ENCODE measurements around the gene CAPN14. TPM values are rescaled to one million over a fixed set of nuclear protein-coding genes. Genes with fewer than 3 reads are reported as not detected.

Gene CAPN14
- total RNA-seq, 4 donors from 2014 or later: 0.19 to 8.3 (median 1.1) TPM

GRCh38 chr2:31260870-31261269 is 43.6 kb upstream of the CAPN14 start:
- WGBS, 2 donors (ENCODE audit: low coverage in 1 of 2): 67% methylated on average over 1 of the region's 4 CpGs; no CpG with 5 or more reads in 1 of the 2 donors

GRCh38 chr2:31259075-31259474 is 41.8 kb upstream of the CAPN14 start:
- peaks cover 0 to 34% of the 10 kb centered on the region in 2 donors for H3K36me3 ChIP-seq
- H3K27me3 ChIP-seq: no peaks in the 10 kb centered on the region
- no peak for TF ChIP-seq POLR2AphosphoS5 (IDR thresholded peaks at IDR 0.05)
- TF ChIP-seq EP300 (IDR thresholded peaks at IDR 0.05): no peak
- no peak for TF ChIP-seq CTCF (IDR thresholded peaks at IDR 0.05)
- no peak for TF ChIP-seq POLR2A (IDR thresholded peaks at IDR 0.05)
- no peak for ATAC-seq
- H3K27ac ChIP-seq: no peak overlapping the region
- no peaks in the 10 kb centered on the region for H3K4me1 ChIP-seq
- no peak overlapping the region for H3K4me3 ChIP-seq
- no peaks in the 10 kb centered on the region for H3K9me3 ChIP-seq
- 100% methylated on average over 1 of the region's 3 CpGs; no CpG with 5 or more reads in 1 of the 2 donors for WGBS, 2 donors (ENCODE audit: low coverage in 1 of 2)

More at GRCh38 chr2:31260870-31261269, 43.6 kb upstream of the CAPN14 start:
- Histone ChIP-seq H3K4me3 (no peak overlapping the region), H3K27ac (no peak overlapping the region), H3K9me3 (no peaks in the 10 kb centered on the region), H3K27me3 (no peaks in the 10 kb centered on the region), H3K4me1 (no peaks in the 10 kb centered on the region), H3K36me3 (peaks cover 0 to 31% of the 10 kb centered on the region in 2 donors)
- no peak for ATAC-seq
- TF ChIP-seq POLR2A (IDR thresholded peaks at IDR 0.05) (no peak), EP300 (IDR thresholded peaks at IDR 0.05) (no peak), POLR2AphosphoS5 (IDR thresholded peaks at IDR 0.05) (no peak), CTCF (IDR thresholded peaks at IDR 0.05) (no peak)

GRCh38 chr2:31258351-31258750 is 41.0 kb upstream of the CAPN14 start:
- no peak overlapping the region for H3K4me3 ChIP-seq
- peaks cover 0 to 28% of the 10 kb centered on the region in 2 donors for H3K36me3 ChIP-seq
- ATAC-seq: no peak
- H3K27me3 ChIP-seq: no peaks in the 10 kb centered on the region
- H3K9me3 ChIP-seq: no peaks in the 10 kb centered on the region
- WGBS, 2 donors (ENCODE audit: low coverage in 1 of 2): 85% methylated on average over 4 of the region's 5 CpGs; no CpG with 5 or more reads in 1 of the 2 donors
- no peak overlapping the region for H3K27ac ChIP-seq
- no peaks in the 10 kb centered on the region for H3K4me1 ChIP-seq
- no peak for TF ChIP-seq POLR2AphosphoS5 (IDR thresholded peaks at IDR 0.05)

- ATAC-seq: no peak
- Histone ChIP-seq H3K9me3 (no peaks in the 10 kb centered on the region), H3K36me3 (peaks cover 0 to 20% of the 10 kb centered on the region in 2 donors), H3K4me1 (no peaks in the 10 kb centered on the region), H3K27ac (no peak overlapping the region), H3K27me3 (no peaks in the 10 kb centered on the region), H3K4me3 (no peak overlapping the region)
- 88 to 100% methylated on average over 1 of the region's 4 CpGs for WGBS, 2 donors (ENCODE audit: low coverage in 1 of 2)
- TF ChIP-seq EP300 (IDR thresholded peaks at IDR 0.05) (no peak), POLR2A (IDR thresholded peaks at IDR 0.05) (no peak), CTCF (IDR thresholded peaks at IDR 0.05) (no peak), POLR2AphosphoS5 (IDR thresholded peaks at IDR 0.05) (no peak)
Measured at GRCh38 chr2:31256611-31257382, 39.5 kb upstream of the CAPN14 start.

- WGBS, 2 donors (ENCODE audit: low coverage in 1 of 2): 66 to 80% methylated on average over 5 to 7 of the region's 11 CpGs
- ATAC-seq: no peak
- Histone ChIP-seq H3K4me3 (no peak overlapping the region), H3K27me3 (no peaks in the 10 kb centered on the region), H3K36me3 (peaks cover 0 to 15% of the 10 kb centered on the region in 2 donors), H3K4me1 (no peaks in the 10 kb centered on the region), H3K9me3 (no peaks in the 10 kb centered on the region), H3K27ac (no peak overlapping the region)
- TF ChIP-seq POLR2AphosphoS5 (IDR thresholded peaks at IDR 0.05): no peak
- TF ChIP-seq POLR2A (IDR thresholded peaks at IDR 0.05): no peak
- no peak for TF ChIP-seq CTCF (IDR thresholded peaks at IDR 0.05)
- no peak for TF ChIP-seq EP300 (IDR thresholded peaks at IDR 0.05)
Measured at GRCh38 chr2:31255911-31256571, 38.7 kb upstream of the CAPN14 start.

All from gastroesophageal sphincter (tissue), 4 donors.